VCaP (cell line): ENCODE results near the gene GPA33.
"Not testable (repeated sequence)": the region's sequence is repeated elsewhere in the genome, so short reads cannot be mapped to it uniquely, and the experiment has no call there.

Experiments
- H3K27ac ChIP-seq: fragments of 450-650 bp; 2 replicates; pipeline ENCODE4 v1.5.1; 2017
- CTCF ChIP-seq: fragments of 450-650 bp; conservative IDR thresholded peaks from 2 replicates; pipeline ENCODE4 v1.5.1; 2017; ENCODE audit warnings: mild to moderate bottlenecking, moderate library complexity

The GPA33 gene

GRCh38 chr1:167054946-167055630, 35.1 kb downstream of the GPA33 start:
- H3K27ac ChIP-seq = no peak overlapping the region
- no peak for TF ChIP-seq CTCF

- H3K27ac ChIP-seq = no peak overlapping the region
- TF ChIP-seq CTCF = no peak
Observed at GRCh38 chr1:167054531-167054930, 35.6 kb downstream of the GPA33 start.

- peak; percentile 50; the same call in 1 of the 2 replicates for TF ChIP-seq CTCF
- no peak overlapping the region for H3K27ac ChIP-seq
Observed at GRCh38 chr1:167052389-167052788, 37.8 kb downstream of the GPA33 start.

- TF ChIP-seq CTCF = no peak
- no peak overlapping the region for H3K27ac ChIP-seq
Observed at GRCh38 chr1:167051907-167052306, 38.3 kb downstream of the GPA33 start.

GRCh38 chr1:167043752-167044488, 46.3 kb downstream of the GPA33 start:
- peak overlapping the region; percentile 70 for H3K27ac ChIP-seq
- TF ChIP-seq CTCF = no peak

- no peak for TF ChIP-seq CTCF
Observed at GRCh38 chr1:167033646-167034045, 56.5 kb downstream of the GPA33 start.

GRCh38 chr1:167029553-167029952, 60.6 kb downstream of the GPA33 start:
- not testable (repeated sequence) for H3K27ac ChIP-seq

More at GRCh38 chr1:167033646-167034045, 56.5 kb downstream of the GPA33 start:
- no peak overlapping the region for H3K27ac ChIP-seq

GRCh38 chr1:167022384-167022783, 67.8 kb downstream of the GPA33 start:
- no peak for TF ChIP-seq CTCF
- H3K27ac ChIP-seq = no peak overlapping the region
